Natural killer cell (primary cell): ENCODE results near the gene AGBL2. TPM values are rescaled to one million over a fixed set of nuclear protein-coding genes. Genes with fewer than 3 reads are reported as not detected.
A peak's percentile ranks its signal among the peaks of the same experiment; 100 is the strongest.

Experiments
- ATAC-seq, 3 donors: fragments of 150-1000 bp in 2 of 3; fragments of 200-7000 bp in 1 of 3; cut with Tn5 transposase; 1 replicate in 1 of 3; 2 replicates in 2 of 3; pipeline ENCODE4 v1.10.0; 2021; ENCODE audit warnings: mild to moderate bottlenecking in 2 of 3, moderate library complexity in 2 of 3
- DNase-seq, 2 donors: peaks; one replicate each; pipeline versions ENCODE4 v3.0.0 to v3.0.0-alpha.2; 2013 to 2021; ENCODE audit warnings: mixed read lengths in 1 of 2
- H3K27ac ChIP-seq: one replicate; pipeline ENCODE4 v1.5.1; 2013; ENCODE audit warnings: mild to moderate bottlenecking, low read length
- H3K27me3 ChIP-seq: one replicate; pipeline ENCODE4 v1.6.1; 2013; ENCODE audit warnings: low read length; ENCODE audit not compliant: control insufficient read depth, insufficient read depth
- H3K36me3 ChIP-seq: one replicate; pipeline ENCODE4 v1.6.1; 2013; ENCODE audit warnings: low read length; ENCODE audit not compliant: control insufficient read depth, insufficient read depth
- H3K4me1 ChIP-seq: one replicate; pipeline ENCODE4 v1.6.1; 2013; ENCODE audit warnings: low read length; ENCODE audit not compliant: control insufficient read depth, insufficient read depth
- H3K4me3 ChIP-seq: one replicate; pipeline ENCODE4 v1.5.1; 2013; ENCODE audit warnings: low read length
- H3K9me3 ChIP-seq: one replicate; pipeline ENCODE4 v1.6.1; 2013; ENCODE audit warnings: low read length; ENCODE audit not compliant: control insufficient read depth, insufficient read depth
- H3K27ac Mint-ChIP-seq, 2 donors: one replicate each; pipeline ENCODE4 v1.8.0; 2022; ENCODE audit warnings: mild to moderate bottlenecking in 2 of 2, mixed read lengths in 2 of 2, moderate library complexity in 1 of 2
- H3K27me3 Mint-ChIP-seq, 2 donors: one replicate each; pipeline ENCODE4 v1.8.0; 2022; ENCODE audit warnings: low read depth in 2 of 2, mixed read lengths in 2 of 2
- H3K36me3 Mint-ChIP-seq: one replicate; pipeline ENCODE4 v1.8.0; 2022; ENCODE audit warnings: mixed read lengths
- H3K4me1 Mint-ChIP-seq, 2 donors: one replicate each; pipeline ENCODE4 v1.8.0; 2022; ENCODE audit warnings: mixed read lengths in 2 of 2
- H3K4me3 Mint-ChIP-seq: one replicate; pipeline ENCODE4 v1.8.0; 2022; ENCODE audit warnings: mild to moderate bottlenecking, moderate library complexity, mixed read lengths
- H3K9me3 Mint-ChIP-seq, 2 donors: one replicate each; pipeline ENCODE4 v1.8.0; 2022; ENCODE audit warnings: mixed read lengths in 2 of 2
- WGBS: methylation state at CpG from one replicate; pipeline ENCODE4 v1.1.7; 2013; ENCODE audit warnings: missing lambda C conversion rate; ENCODE audit not compliant: insufficient coverage; 5-methylcytosine and 5-hydroxymethylcytosine counted together
- intact Hi-C: fragments of 100-400 bp; cut with micrococcal nuclease; formaldehyde crosslinking; loops from one replicate; pipeline ENCODE4 v1.14.2; 2022
- total RNA-seq, 4 donors: library from RNA; stranded (reverse); fragments of 120-200 nt in 1 of 4; gene quantifications; one replicate each; pipeline versions ENCODE4 v1.2.3 to v1.2.4, GENCODE V29; 2013 to 2022
- TF ChIP-seq, protein P1 (sequence below): fragments of 200-600 bp; IDR thresholded peaks from one replicate; pipeline ENCODE4 v1.8.0; 2022; ENCODE audit warnings: antibody characterized with exemption

The AGBL2 gene
- total RNA-seq, 3 donors from 2014 or later (not counting 1 experiment from before 2014, with no cell fraction given) = 6.1 to 8.5 (median 8.2) TPM

DNA sequence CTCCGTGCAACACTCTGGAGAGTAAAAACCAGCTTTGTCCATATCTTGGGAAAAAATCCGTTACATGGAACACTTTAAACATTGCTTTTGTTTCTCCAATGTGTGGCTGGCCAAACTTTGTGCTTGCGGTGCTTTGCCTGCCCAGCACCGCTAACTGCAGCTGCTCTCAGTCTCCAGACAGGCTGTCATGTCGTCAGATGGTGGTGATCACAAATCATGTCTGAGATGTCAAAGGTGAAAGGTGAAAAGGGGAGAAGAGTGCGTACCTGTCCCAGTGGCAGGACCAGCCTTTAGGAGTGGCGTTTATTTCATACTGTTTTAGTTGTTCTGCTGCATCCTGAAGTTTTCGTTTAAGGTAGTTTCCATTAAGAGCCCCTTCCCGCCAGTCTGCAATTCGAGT lies 17.1 kb upstream of the AGBL2 start:
- no peaks in the 10 kb centered on the region for H3K9me3 Mint-ChIP-seq
- no peaks in the 10 kb centered on the region for H3K27me3 Mint-ChIP-seq
- H3K4me1 Mint-ChIP-seq = peaks cover 4 to 7% of the 10 kb centered on the region in 2 donors
- TF ChIP-seq, protein P1, sequence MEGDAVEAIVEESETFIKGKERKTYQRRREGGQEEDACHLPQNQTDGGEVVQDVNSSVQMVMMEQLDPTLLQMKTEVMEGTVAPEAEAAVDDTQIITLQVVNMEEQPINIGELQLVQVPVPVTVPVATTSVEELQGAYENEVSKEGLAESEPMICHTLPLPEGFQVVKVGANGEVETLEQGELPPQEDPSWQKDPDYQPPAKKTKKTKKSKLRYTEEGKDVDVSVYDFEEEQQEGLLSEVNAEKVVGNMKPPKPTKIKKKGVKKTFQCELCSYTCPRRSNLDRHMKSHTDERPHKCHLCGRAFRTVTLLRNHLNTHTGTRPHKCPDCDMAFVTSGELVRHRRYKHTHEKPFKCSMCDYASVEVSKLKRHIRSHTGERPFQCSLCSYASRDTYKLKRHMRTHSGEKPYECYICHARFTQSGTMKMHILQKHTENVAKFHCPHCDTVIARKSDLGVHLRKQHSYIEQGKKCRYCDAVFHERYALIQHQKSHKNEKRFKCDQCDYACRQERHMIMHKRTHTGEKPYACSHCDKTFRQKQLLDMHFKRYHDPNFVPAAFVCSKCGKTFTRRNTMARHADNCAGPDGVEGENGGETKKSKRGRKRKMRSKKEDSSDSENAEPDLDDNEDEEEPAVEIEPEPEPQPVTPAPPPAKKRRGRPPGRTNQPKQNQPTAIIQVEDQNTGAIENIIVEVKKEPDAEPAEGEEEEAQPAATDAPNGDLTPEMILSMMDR = no peak
- DNase-seq = no peak
- WGBS = 96% methylated on average over 10 of the region's 10 CpGs
- Histone ChIP-seq H3K4me1 (no peaks in the 10 kb centered on the region), H3K36me3 (peaks cover 84% of the 10 kb centered on the region), H3K9me3 (no peaks in the 10 kb centered on the region), H3K27me3 (no peaks in the 10 kb centered on the region), H3K27ac (no peak overlapping the region), H3K4me3 (no peak overlapping the region)
- no peak overlapping the region for H3K4me3 Mint-ChIP-seq
- H3K27ac Mint-ChIP-seq = no peak overlapping the region
- peaks cover 22% of the 10 kb centered on the region for H3K36me3 Mint-ChIP-seq
- intact Hi-C loops = no loop called here
- ATAC-seq = no peak

DNA sequence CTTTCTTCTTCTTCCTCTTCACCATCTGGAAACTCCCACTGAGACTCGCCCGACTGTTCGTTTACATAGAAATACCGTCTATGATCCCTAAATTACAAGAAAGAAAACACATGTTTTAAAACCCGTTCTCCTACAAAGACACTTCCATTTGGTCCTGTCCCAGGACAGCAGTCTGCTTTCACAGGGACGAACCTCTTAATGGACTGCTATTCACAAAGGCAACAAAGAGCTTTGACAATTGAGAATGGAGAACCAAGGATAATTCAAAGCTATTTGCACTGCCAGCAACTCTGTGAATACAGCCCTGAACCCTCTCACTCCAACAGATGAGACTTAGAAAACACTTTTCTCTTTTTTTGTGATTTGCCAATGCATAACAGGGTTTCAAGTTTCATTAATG lies 16.3 kb upstream of the AGBL2 start:
- Histone ChIP-seq H3K4me1 (no peaks in the 10 kb centered on the region), H3K36me3 (peaks cover 89% of the 10 kb centered on the region), H3K4me3 (no peak overlapping the region), H3K27ac (no peak overlapping the region), H3K27me3 (no peaks in the 10 kb centered on the region), H3K9me3 (no peaks in the 10 kb centered on the region)
- Mint-ChIP-seq H3K4me3 (no peak overlapping the region), H3K4me1 (peaks cover under 1 to 7% of the 10 kb centered on the region in 2 donors), H3K27ac (peak overlapping the region; percentile 29 to 37), H3K36me3 (peaks cover 18% of the 10 kb centered on the region), H3K27me3 (no peaks in the 10 kb centered on the region), H3K9me3 (no peaks in the 10 kb centered on the region)
- TF ChIP-seq, protein P1 = no peak
- DNase-seq (no peak), ATAC-seq (no peak)
- WGBS = 95% methylated on average over 6 of the region's 6 CpGs
- intact Hi-C loops = no loop called here

DNA sequence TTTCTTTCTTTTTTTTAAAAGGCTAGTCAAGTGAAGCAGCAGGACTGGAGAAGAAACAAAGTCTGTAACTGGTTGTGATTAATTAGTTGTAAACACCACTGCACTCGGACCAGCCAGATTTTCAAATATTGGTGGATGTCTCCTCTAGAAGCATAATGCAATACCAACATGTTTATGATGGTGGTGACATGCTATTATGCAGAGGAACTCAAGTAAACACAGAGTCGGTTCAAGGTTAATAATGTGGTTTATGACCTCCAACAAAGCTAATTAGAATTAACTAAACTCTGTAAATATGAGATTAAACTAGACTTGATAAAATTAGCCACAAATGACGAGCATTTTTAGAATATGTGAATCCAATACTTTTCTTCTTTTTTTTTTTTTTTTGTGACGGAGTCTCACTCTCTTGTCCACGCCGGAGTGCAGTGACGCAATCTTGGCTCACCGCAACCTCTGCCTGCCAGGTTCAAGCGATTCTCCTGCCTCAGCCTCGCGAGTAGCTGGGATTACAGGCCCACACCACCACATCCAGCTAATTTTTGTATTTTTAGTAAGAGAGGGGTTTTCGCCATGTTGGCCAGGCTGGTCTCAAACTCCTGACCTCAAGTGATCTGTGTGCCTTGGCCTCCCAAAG lies 11.8 kb upstream of the AGBL2 start:
- H3K36me3 Mint-ChIP-seq = peaks cover 9% of the 10 kb centered on the region
- Histone ChIP-seq H3K36me3 (peaks cover 91% of the 10 kb centered on the region), H3K9me3 (no peaks in the 10 kb centered on the region), H3K4me1 (no peaks in the 10 kb centered on the region), H3K27ac (no peak overlapping the region), H3K27me3 (no peaks in the 10 kb centered on the region), H3K4me3 (no peak overlapping the region)
- peaks cover 0 to 7% of the 10 kb centered on the region in 2 donors for H3K4me1 Mint-ChIP-seq
- no peaks in the 10 kb centered on the region for H3K9me3 Mint-ChIP-seq
- no peak overlapping the region for H3K4me3 Mint-ChIP-seq
- no peaks in the 10 kb centered on the region for H3K27me3 Mint-ChIP-seq
- no peak overlapping the region for H3K27ac Mint-ChIP-seq
- DNase-seq (no peak), ATAC-seq (no peak)
- intact Hi-C loops = no loop called here
- 95% methylated on average over 9 of the region's 12 CpGs for WGBS
- TF ChIP-seq, protein P1 = no peak

DNA sequence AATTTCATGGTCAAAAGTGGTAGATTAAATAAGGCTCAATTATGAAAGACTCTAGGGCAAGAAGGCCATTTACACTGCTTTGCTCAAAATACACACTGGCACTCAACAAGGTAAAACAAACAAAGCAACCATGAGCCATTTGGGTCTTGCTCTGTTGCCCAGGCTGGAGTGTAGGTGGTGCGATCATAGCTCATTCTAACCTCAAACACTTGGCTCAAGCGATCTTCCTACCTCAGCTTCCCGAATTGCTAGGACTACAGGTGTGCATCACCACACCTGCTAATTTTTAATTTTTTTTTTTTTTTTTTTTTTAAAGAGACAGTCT lies 10.9 kb upstream of the AGBL2 start:
- intact Hi-C loops = no loop called here
- no peaks in the 10 kb centered on the region for H3K9me3 Mint-ChIP-seq
- H3K36me3 Mint-ChIP-seq = peaks cover under 1% of the 10 kb centered on the region
- Histone ChIP-seq H3K4me1 (no peaks in the 10 kb centered on the region), H3K36me3 (peaks cover 89% of the 10 kb centered on the region), H3K4me3 (no peak overlapping the region), H3K9me3 (no peaks in the 10 kb centered on the region), H3K27ac (no peak overlapping the region), H3K27me3 (no peaks in the 10 kb centered on the region)
- no peaks in the 10 kb centered on the region for H3K4me1 Mint-ChIP-seq
- H3K27me3 Mint-ChIP-seq = no peaks in the 10 kb centered on the region
- no peak for ATAC-seq
- no peak overlapping the region for H3K4me3 Mint-ChIP-seq
- WGBS = 100% methylated on average over 1 of the region's 3 CpGs
- no peak overlapping the region for H3K27ac Mint-ChIP-seq
- DNase-seq = no peak
- TF ChIP-seq, protein P1 = no peak
